T follicular helper cell (primary cell): Measurements from ENCODE around the gene SNRPB.
"Not testable (repeated sequence)": the region's sequence is repeated elsewhere in the genome, so short reads cannot be mapped to it uniquely, and the experiment has no call there.

Experiments used
- DNase-seq: peaks from one replicate; pipeline ENCODE4 v3.0.0-alpha.2; 2020; ENCODE audit warnings: low read depth
- total RNA-seq, 2 experiments: gene quantifications; one replicate each; lab custom pipeline; 2026; lab: John Stamatoyannopoulos, UW

The SNRPB gene
- total RNA-seq: 124 to 253 reads per million in 2 experiments

DNA sequence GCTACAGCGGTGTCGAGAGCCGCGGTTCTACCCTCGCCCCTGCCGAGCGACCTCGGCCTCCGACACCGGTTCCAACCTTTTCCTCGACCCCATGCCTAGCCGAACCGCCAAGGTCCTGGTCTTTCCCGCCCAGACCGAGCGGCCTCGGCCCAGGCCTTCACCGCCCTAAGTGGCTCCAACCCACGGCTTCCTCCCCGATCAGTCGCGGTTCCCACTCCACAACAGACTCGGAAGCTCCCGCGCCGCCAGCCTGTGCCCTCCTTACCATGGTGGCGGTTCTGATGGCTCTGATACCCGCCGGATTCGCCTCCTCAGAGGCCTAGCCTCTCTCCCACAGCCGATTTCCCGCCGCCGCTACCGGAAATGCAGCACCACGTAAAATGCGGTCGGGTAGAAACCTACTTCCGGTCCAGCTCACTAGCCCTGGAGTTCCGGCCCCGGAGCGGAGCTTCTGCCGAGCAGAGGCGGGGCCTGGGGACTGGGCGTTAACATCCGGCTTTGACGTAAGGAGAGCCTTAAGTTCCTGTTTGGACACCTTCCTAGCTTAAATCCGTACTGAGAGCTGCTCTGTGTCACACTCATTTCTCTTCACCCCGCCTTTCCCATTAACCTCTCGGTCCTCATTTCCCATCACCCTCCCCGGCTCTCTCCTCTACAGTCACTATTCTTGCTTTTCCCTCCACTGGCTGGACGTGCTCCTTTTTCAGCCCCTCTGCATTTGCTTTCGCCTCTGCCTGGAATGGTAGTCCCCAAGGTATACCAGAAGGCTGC, at the start of gene SNRPB:
Gene SNRPB, minus strand, starts transcription at position 367 of the 771 bp plus-strand sequence. Its CDS starts 99 bp downstream, at position 268.
- DNase-seq: peak; percentile 93

DNA sequence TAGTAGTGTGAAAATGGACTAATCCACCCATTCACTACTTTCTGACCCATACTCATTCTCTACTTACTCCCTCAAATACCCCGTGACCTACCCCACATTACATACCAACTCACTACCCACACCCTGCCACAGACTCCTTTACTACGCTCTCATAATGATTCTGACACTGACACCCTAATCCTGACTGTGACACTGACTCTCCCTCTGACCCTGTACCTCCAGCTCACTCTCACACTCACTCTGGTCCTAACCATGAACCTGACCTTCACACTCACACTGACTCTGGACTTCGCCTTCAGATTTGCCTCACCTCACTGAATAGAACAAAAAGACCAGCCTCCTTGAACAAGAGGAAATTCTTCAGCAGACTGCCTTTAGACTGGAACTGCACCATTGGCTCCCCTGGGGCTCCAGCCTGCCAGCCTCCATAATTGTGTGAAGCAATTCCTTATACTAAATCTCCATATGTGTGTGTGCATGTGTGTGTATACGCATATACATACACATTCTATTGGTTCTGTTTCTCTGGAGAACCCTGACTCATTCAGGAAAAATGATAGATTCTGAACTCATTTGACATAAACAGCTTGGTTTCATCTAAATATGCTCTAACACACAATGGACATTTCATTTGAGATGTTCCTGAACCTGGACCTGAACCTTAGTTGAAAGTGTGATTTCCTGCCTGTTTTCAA, 48.7 kb upstream of the SNRPB start:
- DNase-seq: no peak

GRCh38 chr20:2518558-2518957, 48.0 kb upstream of the SNRPB start:
- DNase-seq: no peak

- DNase-seq: no peak
Measured at GRCh38 chr20:2518096-2518495, 47.5 kb upstream of the SNRPB start.

GRCh38 chr20:2516399-2516798, 45.8 kb upstream of the SNRPB start:
- DNase-seq: no peak

DNA sequence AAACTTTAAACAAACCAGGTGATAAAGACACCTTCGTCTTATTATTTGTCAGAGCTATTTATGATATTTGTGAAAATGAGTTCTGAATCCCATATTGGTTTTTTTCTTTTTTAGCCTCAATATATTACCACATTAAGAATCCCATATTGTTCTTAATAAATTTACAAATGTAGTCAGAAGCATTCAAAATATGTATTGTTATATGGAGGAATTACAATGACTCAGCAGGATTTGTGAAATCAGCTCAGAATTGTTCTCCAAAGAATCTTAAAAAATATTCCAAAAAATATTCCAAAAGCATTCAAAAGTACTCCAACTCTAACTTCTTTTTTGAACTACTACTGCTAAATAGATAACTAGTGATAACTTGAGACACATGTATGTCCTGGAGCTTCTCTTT, 44.6 kb upstream of the SNRPB start:
- no peak for DNase-seq

DNA sequence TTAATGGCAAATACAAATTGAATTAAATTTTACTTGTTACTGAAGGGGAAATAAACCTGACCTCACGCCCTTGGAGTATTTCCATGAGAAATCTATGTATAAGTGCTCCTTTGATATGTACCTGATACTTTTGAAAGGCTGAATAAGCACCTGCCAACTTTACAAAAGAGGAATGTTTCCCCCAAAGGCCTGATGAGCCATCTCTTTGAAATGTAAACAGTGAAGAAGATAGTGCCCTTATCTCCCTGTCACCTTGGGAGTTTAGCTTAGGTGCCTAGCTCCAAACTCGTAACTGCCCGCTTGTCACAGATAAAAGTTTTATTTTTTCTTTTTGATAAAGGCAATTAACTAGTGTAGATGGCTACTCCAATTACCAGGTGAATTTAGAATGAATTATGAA, 39.2 kb upstream of the SNRPB start:
- no peak for DNase-seq

DNA sequence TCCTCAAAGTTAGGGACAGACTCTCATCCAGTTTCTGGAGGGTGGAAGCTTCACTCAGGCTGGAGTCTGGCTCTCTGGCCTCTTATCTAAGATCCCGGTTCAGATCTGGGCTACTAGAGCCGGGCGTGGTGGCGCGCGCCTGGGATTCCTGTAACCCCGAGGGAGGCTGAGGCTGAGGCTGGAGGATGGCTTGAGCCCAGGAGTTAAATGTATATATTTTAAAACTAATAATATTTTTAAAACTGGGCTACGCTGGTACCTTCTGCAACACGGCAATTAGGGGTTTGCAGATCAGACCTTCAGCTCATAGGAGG, 38.8 kb upstream of the SNRPB start:
- no peak for DNase-seq

DNA sequence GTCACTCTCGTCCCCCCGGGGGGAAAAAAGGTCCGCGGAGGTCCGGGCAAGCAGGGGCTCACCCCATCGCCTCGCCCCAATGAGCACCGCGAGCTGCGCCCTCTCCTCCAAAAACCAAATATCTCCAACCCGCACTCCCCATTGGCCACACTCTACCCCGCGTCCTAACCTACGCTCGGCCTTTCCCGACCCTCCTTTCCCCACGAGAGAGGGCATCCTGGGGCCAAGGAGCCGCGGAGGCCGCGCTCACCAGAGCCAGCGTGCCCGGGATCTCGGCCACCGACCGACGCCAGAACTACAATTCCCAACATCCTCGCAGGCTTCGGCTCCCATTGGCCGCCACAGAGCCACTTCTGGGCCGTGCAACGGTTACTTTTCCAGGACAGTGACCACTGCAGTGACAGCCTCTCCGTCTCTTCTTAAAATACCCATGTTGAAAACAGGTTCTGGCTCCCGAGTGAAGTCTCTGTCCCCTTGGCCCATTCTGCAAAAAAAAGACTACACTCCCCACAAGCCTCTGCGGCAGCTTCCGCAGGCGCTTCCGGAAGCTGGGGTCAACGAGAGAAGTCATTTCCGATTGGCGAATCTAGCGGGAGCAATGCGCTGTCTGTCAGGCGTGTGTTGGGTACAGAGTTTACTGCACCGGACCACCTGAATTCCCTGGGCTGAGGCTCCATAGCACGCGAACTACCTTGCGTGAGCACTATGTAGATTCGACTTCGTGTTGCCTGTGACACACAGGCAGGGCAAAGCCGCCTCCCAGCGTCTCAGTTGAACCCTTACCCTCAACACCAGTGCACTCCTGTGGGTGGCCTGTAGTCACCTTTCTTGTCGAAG, 38.3 kb upstream of the SNRPB start, which contains the start of gene ZNF343:
Gene ZNF343, minus strand, starts transcription at position 285 of the 837 bp plus-strand sequence. CDS start 15,020 bp downstream, outside the sequence.
- peak; percentile 68 for DNase-seq

GRCh38 chr20:2507875-2508630, 37.5 kb upstream of the SNRPB start:
- DNase-seq: no peak

DNA sequence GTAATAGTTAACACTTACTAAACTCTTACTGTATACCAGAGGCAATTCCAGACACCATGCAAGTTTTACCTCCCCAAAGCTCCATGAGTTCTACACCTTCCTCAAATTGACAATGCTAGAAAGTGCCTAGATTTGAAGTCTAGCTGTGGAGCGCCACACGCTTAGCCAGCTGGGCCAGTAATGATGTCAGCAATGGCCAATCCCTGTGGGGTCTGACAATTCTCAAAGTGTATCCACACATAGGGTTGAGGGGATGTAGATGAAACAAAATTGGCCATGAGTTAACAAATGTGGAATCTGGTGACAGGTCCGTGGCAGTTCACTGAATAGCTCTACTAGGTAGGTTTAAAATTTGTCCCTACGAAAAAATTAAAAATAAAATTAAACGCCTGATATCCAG, 36.9 kb upstream of the SNRPB start:
- no peak for DNase-seq

- not testable (repeated sequence) for DNase-seq
Measured at GRCh38 chr20:2506426-2506825, 35.8 kb upstream of the SNRPB start.

DNA sequence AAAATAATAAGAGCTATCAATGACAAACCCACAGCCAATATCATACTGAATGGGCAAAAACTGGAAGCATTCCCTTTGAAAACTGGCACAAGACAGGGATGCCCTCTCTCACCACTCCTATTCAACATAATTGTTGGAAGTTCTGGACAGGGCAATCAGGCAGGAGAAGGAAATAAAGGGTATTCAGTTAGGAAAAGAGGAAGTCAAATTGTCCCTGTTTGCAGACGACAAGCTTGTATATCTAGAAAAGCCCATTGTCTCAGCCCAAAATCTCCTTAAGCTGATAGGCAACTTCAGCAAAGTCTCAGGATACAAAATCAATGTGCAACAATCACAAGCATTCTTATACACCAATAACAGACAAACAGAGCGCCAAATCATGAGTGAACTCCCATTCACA, 34.2 kb upstream of the SNRPB start:
- not testable (repeated sequence) for DNase-seq

GRCh38 chr20:2502808-2503384, 32.3 kb upstream of the SNRPB start:
- not testable (repeated sequence) for DNase-seq

GRCh38 chr20:2485661-2486060, 15.1 kb upstream of the SNRPB start:
- DNase-seq: no peak

- no peak for DNase-seq
Measured at GRCh38 chr20:2485080-2485479, 14.5 kb upstream of the SNRPB start.

DNA sequence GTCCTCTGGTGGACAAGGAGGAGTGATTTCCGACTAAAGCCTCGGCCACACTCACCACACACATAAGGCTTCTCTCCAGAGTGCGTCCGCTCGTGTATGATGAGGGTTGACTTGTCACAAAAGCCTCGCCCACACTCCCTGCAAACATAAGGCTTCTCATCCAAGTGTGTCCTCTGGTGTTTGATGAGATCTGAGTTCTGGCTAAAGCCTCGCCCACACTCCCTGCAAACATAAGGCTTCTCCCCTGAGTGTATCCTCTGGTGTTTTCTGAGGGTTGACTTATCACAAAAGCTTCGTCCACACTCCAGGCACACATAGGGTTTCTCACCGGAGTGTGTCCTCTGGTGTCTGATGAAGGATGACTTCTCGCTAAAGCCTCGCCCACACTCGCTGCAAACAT, 12.9 kb upstream of the SNRPB start:
- DNase-seq: no peak

- DNase-seq: no peak
Measured at GRCh38 chr20:2480381-2480780, 9.8 kb upstream of the SNRPB start.

- DNase-seq: no peak
Measured at GRCh38 chr20:2476742-2477615, 6.4 kb upstream of the SNRPB start.
